ENCODE results near the gene FGB.

FGB gene

GRCh38 chr4:154606728-154607723 is 44.2 kb downstream of the FGB start:
- TF ChIP-seq CTCF (IDR thresholded peaks at IDR 0.05; ENCODE audit: borderline replicate concordance, insufficient read depth, low read depth, low read length) = no peak
- no peak overlapping the region for H3K4me3 ChIP-seq (ENCODE audit: low read depth, low read length)

DNA sequence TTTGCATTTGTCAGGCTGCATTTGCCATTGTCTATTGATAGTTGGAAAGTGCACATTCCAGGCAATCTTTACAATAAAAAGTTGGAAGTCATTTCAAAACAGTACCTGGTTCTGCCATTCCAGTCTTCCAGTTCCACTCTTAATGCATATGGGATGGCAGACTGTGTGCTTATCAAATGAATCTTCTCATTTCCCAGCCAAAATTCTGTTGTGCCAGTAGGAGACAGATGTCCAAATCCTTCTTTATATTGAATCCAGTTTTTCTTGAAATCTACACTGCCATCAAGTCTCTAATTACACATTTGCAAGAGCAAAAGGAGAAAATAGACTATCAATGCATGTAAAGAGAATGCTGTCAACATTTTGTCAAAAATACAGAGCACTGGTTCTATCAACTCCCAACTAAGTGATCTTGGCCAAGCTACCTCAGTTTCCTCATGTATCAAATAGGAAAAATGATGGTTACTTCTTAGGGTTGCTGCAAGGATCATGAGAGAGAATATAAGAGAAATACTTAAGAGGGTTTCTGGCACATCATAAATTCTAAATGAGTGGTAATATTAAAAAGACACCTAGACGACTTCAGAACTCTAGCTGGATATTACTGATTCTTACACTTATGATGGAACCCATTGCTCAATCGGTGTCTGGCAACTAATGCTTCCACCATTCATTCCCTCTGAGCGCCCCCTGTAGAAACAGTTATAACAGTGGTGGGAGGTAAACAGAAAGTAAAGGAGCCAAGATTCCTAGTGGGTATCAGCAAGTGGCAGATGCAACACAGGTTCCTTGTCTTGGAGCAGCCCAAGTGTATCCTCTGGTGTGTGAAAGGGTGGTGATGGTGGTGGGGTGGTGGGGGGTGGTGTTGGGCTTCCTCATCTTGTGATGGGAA is 45.8 kb downstream of the FGB start:
- TF ChIP-seq CTCF (IDR thresholded peaks at IDR 0.05; ENCODE audit: borderline replicate concordance, insufficient read depth, low read depth, low read length) = no peak
- no peak overlapping the region for H3K4me3 ChIP-seq (ENCODE audit: low read depth, low read length)

GRCh38 chr4:154609532-154609931 is 46.7 kb downstream of the FGB start:
- H3K4me3 ChIP-seq (ENCODE audit: low read depth, low read length) = no peak overlapping the region
- no peak for TF ChIP-seq CTCF (IDR thresholded peaks at IDR 0.05; ENCODE audit: borderline replicate concordance, insufficient read depth, low read depth, low read length)

GRCh38 chr4:154610582-154610981 is 47.8 kb downstream of the FGB start:
- no peak overlapping the region for H3K4me3 ChIP-seq (ENCODE audit: low read depth, low read length)
- no peak for TF ChIP-seq CTCF (IDR thresholded peaks at IDR 0.05; ENCODE audit: borderline replicate concordance, insufficient read depth, low read depth, low read length)

- H3K4me3 ChIP-seq (ENCODE audit: low read depth, low read length) = no peak overlapping the region
- TF ChIP-seq CTCF (IDR thresholded peaks at IDR 0.05; ENCODE audit: borderline replicate concordance, insufficient read depth, low read depth, low read length) = no peak
Observed at GRCh38 chr4:154611833-154612232, 49.0 kb downstream of the FGB start.

DNA sequence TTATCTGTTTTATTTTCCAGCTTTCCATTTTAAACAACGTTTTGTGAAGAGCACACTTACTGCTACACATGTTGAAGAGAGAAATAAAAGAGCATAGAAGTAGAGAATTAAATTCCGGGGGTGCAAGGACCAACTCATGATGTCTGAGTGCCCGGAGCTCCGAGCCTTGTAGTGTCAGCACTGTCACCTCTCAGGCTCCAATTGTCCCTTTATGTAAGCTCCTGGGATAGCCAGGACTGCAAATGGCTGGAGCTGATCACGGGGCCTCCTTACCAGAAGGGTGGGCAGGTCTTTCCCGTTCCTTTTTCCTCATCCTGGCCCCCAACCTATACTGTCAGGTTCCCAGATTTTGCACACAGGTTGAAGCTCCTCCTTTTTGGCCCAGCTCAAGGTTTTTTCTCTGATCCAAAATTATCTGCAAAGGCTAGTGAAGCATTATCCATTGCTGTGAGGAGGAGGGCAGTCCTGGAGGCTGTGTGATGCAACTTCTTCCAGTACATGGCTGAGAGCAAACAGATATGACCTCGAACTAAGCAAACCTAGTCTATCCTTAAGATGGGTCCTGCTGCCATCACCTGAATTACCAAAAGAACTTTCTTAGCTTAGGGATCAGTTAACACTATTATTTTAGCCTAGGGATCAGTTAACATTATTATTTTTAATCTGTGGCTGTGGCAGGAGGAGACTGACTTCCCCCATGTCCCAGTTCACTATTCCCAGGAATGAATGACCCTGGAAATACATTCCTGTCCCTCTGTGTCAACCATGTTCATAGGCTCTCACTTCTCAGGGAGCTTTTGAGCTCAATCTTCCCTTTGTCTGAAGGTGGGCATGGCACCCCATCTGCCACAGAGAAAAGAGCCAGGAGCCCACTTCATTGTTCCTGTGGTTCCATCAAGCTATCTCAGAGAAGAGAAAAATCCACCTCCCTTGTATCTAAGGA is 49.9 kb downstream of the FGB start, which contains the start of gene FGG:
TSS of gene FGG (minus strand) at position 185 of the 943 bp plus-strand sequence. CDS start at position 138, 47 bp downstream.
- TF ChIP-seq CTCF (IDR thresholded peaks at IDR 0.05; ENCODE audit: borderline replicate concordance, insufficient read depth, low read depth, low read length) = no peak

More for the DNA sequence above, 49.9 kb downstream of the FGB start, which contains the start of gene FGG:
- H3K4me3 ChIP-seq (ENCODE audit: low read depth, low read length) = no peak within 1 kb of the TSS

Data from GM12875 (cell line).